HEK293 (cell line): ENCODE data around the gene SYT14.
A peak's percentile ranks its signal among the peaks of the same experiment; 100 is the strongest.

Experiments used
- CTCF ChIA-PET: fragments of 350-600 bp; formaldehyde crosslinking; extraction: SDS; loops from one replicate; lab custom pipeline; 2021; ENCODE audit warnings: antibody characterized with exemption; lab: Yijun Ruan, JAX
- POLR2A ChIA-PET: fragments of 300-600 bp; formaldehyde crosslinking; extraction: SDS; loops from one replicate; lab custom pipeline; 2020; ENCODE audit warnings: antibody characterized with exemption, inconsistent platforms; lab: Yijun Ruan, JAX
- H3K27ac ChIP-seq: fragments of 200-500 bp; sonication (Bioruptor generic); 2 replicates; pipeline ENCODE4 v1.5.1; 2014; ENCODE audit warnings: low read depth, low read length, control low read depth, inconsistent platforms; ENCODE audit errors: extremely low read depth
- H3K36me3 ChIP-seq, 2 experiments: fragments of 200-500 bp in 1 of 2; sonication (Bioruptor generic) in 1 of 2; 1 replicate in 1 of 2; 2 replicates in 1 of 2; pipeline ENCODE4 v1.5.1; 2014 to 2017; ENCODE audit warnings: inconsistent platforms in 2 of 2, low read length in 2 of 2; ENCODE audit not compliant: control insufficient read depth in 2 of 2, insufficient read depth in 1 of 2
- H3K4me1 ChIP-seq: fragments of 200-500 bp; sonication (Bioruptor generic); 2 replicates; pipeline ENCODE4 v1.5.1; 2014; ENCODE audit warnings: mild to moderate bottlenecking, low read length, inconsistent platforms; ENCODE audit not compliant: control insufficient read depth, insufficient read depth
- H3K4me3 ChIP-seq: 2 replicates; pipeline ENCODE4 v1.5.1; 2011; ENCODE audit warnings: low read depth, mild to moderate bottlenecking, control low read depth, low read length, moderate library complexity
- H3K9me3 ChIP-seq: fragments of 200-500 bp; sonication (Bioruptor generic); 2 replicates; pipeline ENCODE4 v1.5.1; 2014; ENCODE audit warnings: low read depth, low read length, inconsistent platforms; ENCODE audit not compliant: control insufficient read depth, insufficient read depth
- BCL11B ChIP-seq: fragments of 450-650 bp; formaldehyde crosslinking; IDR thresholded peaks from 2 replicates; pipeline ENCODE4 v1.5.1; 2016; ENCODE audit warnings: low read depth, missing biosample characterization, missing genetic modification characterization
- HOXD13 ChIP-seq: sonication (generic); formaldehyde crosslinking; IDR thresholded peaks from 2 replicates; pipeline ENCODE4 v1.8.0; 2022; ENCODE audit warnings: missing genetic modification reagents, borderline replicate concordance
- PRDM4 ChIP-seq: fragments of 450-650 bp; formaldehyde crosslinking; IDR thresholded peaks from 2 replicates; pipeline ENCODE4 v1.5.1; 2017; ENCODE audit warnings: missing biosample characterization, missing genetic modification characterization
- ZBTB8A ChIP-seq: fragments of 450-650 bp; formaldehyde crosslinking; IDR thresholded peaks from 2 replicates; pipeline ENCODE4 v1.5.1; 2016; ENCODE audit warnings: missing biosample characterization, missing genetic modification characterization
- ZNF155 ChIP-seq: fragments of 450-650 bp; formaldehyde crosslinking; IDR thresholded peaks from 2 replicates; pipeline ENCODE4 v1.5.1; 2016; ENCODE audit warnings: missing biosample characterization, missing genetic modification characterization
- ZNF175 ChIP-seq: fragments of 450-650 bp; formaldehyde crosslinking; IDR thresholded peaks from 2 replicates; pipeline ENCODE4 v1.5.1; 2016; ENCODE audit warnings: missing biosample characterization, missing genetic modification characterization
- ZNF214 ChIP-seq: fragments of 450-650 bp; formaldehyde crosslinking; IDR thresholded peaks from 2 replicates; pipeline ENCODE4 v1.5.1; 2017; ENCODE audit warnings: missing biosample characterization, mild to moderate bottlenecking, missing genetic modification characterization, borderline replicate concordance
- ZNF223 ChIP-seq: fragments of 450-650 bp; formaldehyde crosslinking; IDR thresholded peaks from 2 replicates; pipeline ENCODE4 v1.5.1; 2016; ENCODE audit warnings: missing biosample characterization, missing genetic modification characterization
- ZNF248 ChIP-seq: fragments of 450-650 bp; formaldehyde crosslinking; IDR thresholded peaks from 2 replicates; pipeline ENCODE4 v1.5.1; 2017; ENCODE audit warnings: missing biosample characterization, missing genetic modification characterization
- ZNF302 ChIP-seq: fragments of 450-650 bp; formaldehyde crosslinking; IDR thresholded peaks from 2 replicates; pipeline ENCODE4 v1.5.1; 2016; ENCODE audit warnings: missing biosample characterization, missing genetic modification characterization, low read depth
- ZNF311 ChIP-seq: fragments of 450-650 bp; formaldehyde crosslinking; IDR thresholded peaks from 2 replicates; pipeline ENCODE4 v1.5.1; 2017; ENCODE audit warnings: missing biosample characterization, missing genetic modification characterization, borderline replicate concordance
- ZNF350 ChIP-seq: fragments of 450-650 bp; formaldehyde crosslinking; IDR thresholded peaks from 2 replicates; pipeline ENCODE4 v1.5.0; 2017; ENCODE audit warnings: missing biosample characterization, mild to moderate bottlenecking, missing genetic modification characterization
- ZNF433 ChIP-seq: fragments of 450-650 bp; formaldehyde crosslinking; IDR thresholded peaks from 2 replicates; pipeline ENCODE4 v1.5.1; 2016; ENCODE audit warnings: missing biosample characterization, missing genetic modification characterization, low read depth
- ZNF501 ChIP-seq: fragments of 450-650 bp; formaldehyde crosslinking; IDR thresholded peaks from 2 replicates; pipeline ENCODE4 v1.5.1; 2016; ENCODE audit warnings: missing biosample characterization, missing genetic modification characterization
- ZNF548 ChIP-seq: fragments of 450-650 bp; formaldehyde crosslinking; IDR thresholded peaks from 2 replicates; pipeline ENCODE4 v1.5.1; 2016; ENCODE audit warnings: missing biosample characterization, missing genetic modification characterization
- ZNF558 ChIP-seq: fragments of 450-650 bp; formaldehyde crosslinking; IDR thresholded peaks from 2 replicates; pipeline ENCODE4 v1.5.1; 2016; ENCODE audit warnings: missing biosample characterization, missing genetic modification characterization
- ZNF585B ChIP-seq: fragments of 450-650 bp; formaldehyde crosslinking; IDR thresholded peaks from 2 replicates; pipeline ENCODE4 v1.5.1; 2016; ENCODE audit warnings: missing biosample characterization, missing genetic modification characterization
- ZNF600 ChIP-seq: fragments of 450-650 bp; formaldehyde crosslinking; IDR thresholded peaks from 2 replicates; pipeline ENCODE4 v1.5.1; 2016; ENCODE audit warnings: missing biosample characterization, missing genetic modification characterization
- ZNF629 ChIP-seq: fragments of 450-650 bp; formaldehyde crosslinking; IDR thresholded peaks from 2 replicates; pipeline ENCODE4 v1.5.1; 2017; ENCODE audit warnings: missing biosample characterization, missing genetic modification characterization
- ZNF658 ChIP-seq: fragments of 450-650 bp; formaldehyde crosslinking; IDR thresholded peaks from 2 replicates; pipeline ENCODE4; 2016; ENCODE audit warnings: missing biosample characterization, missing genetic modification characterization
- ZNF664 ChIP-seq: fragments of 450-650 bp; formaldehyde crosslinking; IDR thresholded peaks from 2 replicates; pipeline ENCODE4 v1.5.1; 2016; ENCODE audit warnings: missing biosample characterization, missing genetic modification characterization
- ZNF768 ChIP-seq: fragments of 450-650 bp; formaldehyde crosslinking; IDR thresholded peaks from 2 replicates; pipeline ENCODE4 v1.5.1; 2018; ENCODE audit warnings: missing biosample characterization, mild to moderate bottlenecking, missing genetic modification characterization
- TF ChIP-seq, protein P1 (sequence below): fragments of 450-650 bp; formaldehyde crosslinking; IDR thresholded peaks from 2 replicates; pipeline ENCODE4 v1.5.1; 2016; ENCODE audit warnings: missing biosample characterization, missing genetic modification characterization
- TF ChIP-seq, protein P2 (sequence below): fragments of 450-650 bp; formaldehyde crosslinking; IDR thresholded peaks from 2 replicates; pipeline ENCODE4 v1.5.1; 2016; ENCODE audit warnings: missing biosample characterization, missing genetic modification characterization
- TF ChIP-seq, protein P3 (sequence below): fragments of 450-650 bp; formaldehyde crosslinking; IDR thresholded peaks from 2 replicates; pipeline ENCODE4 v1.5.1; 2016; ENCODE audit warnings: missing biosample characterization, missing genetic modification characterization
- TF ChIP-seq, protein P4 (sequence below): fragments of 450-650 bp; formaldehyde crosslinking; IDR thresholded peaks from 2 replicates; pipeline ENCODE4 v1.5.1; 2016; ENCODE audit warnings: missing biosample characterization, missing genetic modification characterization

Gene SYT14

GRCh38 chr1:209936125-209936524, 1.9 kb upstream of the SYT14 start:
- H3K27ac ChIP-seq = no peak overlapping the region
- no peak overlapping the region for H3K4me3 ChIP-seq
- CTCF ChIA-PET = interaction anchor here (1.1 kb wide), 1 partner anchor 86 kb away, joined by 3 read pairs; no protein-coding TSS in a partner anchor
- H3K36me3 ChIP-seq = no peaks in the 10 kb centered on the region
- POLR2A ChIA-PET = no interaction called here
- no peaks in the 10 kb centered on the region for H3K9me3 ChIP-seq
- TF ChIP-seq ZNF558 (tag by site-specific recombination) (no peak), HOXD13 (CRISPR knock-in tag) (no peak), BCL11B (tag by site-specific recombination) (no peak), ZNF600 (tag by site-specific recombination) (no peak), ZNF658 (tag by site-specific recombination) (no peak), ZNF248 (tag by site-specific recombination) (no peak), ZNF433 (tag by site-specific recombination) (no peak), ZNF501 (tag by site-specific recombination) (no peak), ZNF629 (no peak)
- TF ChIP-seq, protein P1, sequence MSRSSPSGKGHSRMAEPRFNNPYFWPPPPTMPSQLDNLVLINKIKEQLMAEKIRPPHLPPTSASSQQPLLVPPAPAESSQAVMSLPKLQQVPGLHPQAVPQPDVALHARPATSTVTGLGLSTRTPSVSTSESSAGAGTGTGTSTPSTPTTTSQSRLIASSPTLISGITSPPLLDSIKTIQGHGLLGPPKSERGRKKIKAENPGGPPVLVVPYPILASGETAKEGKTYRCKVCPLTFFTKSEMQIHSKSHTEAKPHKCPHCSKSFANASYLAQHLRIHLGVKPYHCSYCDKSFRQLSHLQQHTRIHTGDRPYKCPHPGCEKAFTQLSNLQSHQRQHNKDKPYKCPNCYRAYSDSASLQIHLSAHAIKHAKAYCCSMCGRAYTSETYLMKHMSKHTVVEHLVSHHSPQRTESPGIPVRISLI (tag by site-specific recombination) = no peak
- H3K4me1 ChIP-seq = peaks cover 7% of the 10 kb centered on the region; the same call in 1 of the 2 replicates

- no peaks in the 10 kb centered on the region for H3K9me3 ChIP-seq
- H3K27ac ChIP-seq = no peak overlapping the region
- no peaks in the 10 kb centered on the region for H3K4me1 ChIP-seq
- CTCF ChIA-PET = interaction anchor here (0.9 to 1.8 kb wide), 2 partner anchors 46 to 117 kb away, joined by 3 to 5 read pairs; no protein-coding TSS in a partner anchor
- no peaks in the 10 kb centered on the region for H3K36me3 ChIP-seq
- POLR2A ChIA-PET = no interaction called here
- H3K4me3 ChIP-seq = no peak overlapping the region
- TF ChIP-seq ZNF585B (tag by site-specific recombination) = no peak
- TF ChIP-seq ZNF155 (tag by site-specific recombination) = no peak
- TF ChIP-seq PRDM4 (tag by site-specific recombination) = no peak
- TF ChIP-seq ZNF664 (tag by site-specific recombination) = peak; percentile 91
These were observed 7.4 kb downstream of the SYT14 start for GRCh38 chr1:209945377-209945776.

DNA sequence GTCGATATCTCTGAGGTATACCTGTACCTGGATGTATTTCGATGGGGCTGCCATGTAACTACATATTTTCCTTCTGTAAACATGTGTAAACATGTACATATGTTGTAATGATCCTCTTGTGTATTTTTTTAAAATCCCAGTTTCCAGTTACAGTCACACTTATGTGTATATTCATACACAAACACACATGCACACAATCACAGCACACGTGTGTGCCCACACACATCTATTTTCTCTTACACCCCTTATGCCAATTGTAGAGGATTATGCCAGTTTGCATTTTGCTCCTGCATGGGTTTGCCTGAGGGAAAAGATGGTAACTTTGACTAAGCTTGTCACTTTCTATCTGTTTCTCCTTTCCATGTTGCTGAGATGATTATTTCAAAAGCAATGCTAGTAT, 10.1 kb downstream of the SYT14 start:
- no peaks in the 10 kb centered on the region for H3K36me3 ChIP-seq
- H3K27ac ChIP-seq = no peak overlapping the region
- ChIA-PET CTCF (no interaction called here), POLR2A (no interaction called here)
- H3K9me3 ChIP-seq = no peaks in the 10 kb centered on the region
- no peaks in the 10 kb centered on the region for H3K4me1 ChIP-seq
- H3K4me3 ChIP-seq = no peak overlapping the region
- TF ChIP-seq ZBTB8A (tag by site-specific recombination) = no peak
- TF ChIP-seq, protein P2, sequence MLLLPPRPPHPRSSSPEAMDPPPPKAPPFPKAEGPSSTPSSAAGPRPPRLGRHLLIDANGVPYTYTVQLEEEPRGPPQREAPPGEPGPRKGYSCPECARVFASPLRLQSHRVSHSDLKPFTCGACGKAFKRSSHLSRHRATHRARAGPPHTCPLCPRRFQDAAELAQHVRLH (tag by site-specific recombination) = no peak
- no peak for TF ChIP-seq ZNF548 (tag by site-specific recombination)
- TF ChIP-seq ZNF350 (tag by site-specific recombination) = no peak
- TF ChIP-seq ZNF311 (tag by site-specific recombination) = no peak
- TF ChIP-seq ZNF223 (tag by site-specific recombination) = no peak
- TF ChIP-seq, protein P3, sequence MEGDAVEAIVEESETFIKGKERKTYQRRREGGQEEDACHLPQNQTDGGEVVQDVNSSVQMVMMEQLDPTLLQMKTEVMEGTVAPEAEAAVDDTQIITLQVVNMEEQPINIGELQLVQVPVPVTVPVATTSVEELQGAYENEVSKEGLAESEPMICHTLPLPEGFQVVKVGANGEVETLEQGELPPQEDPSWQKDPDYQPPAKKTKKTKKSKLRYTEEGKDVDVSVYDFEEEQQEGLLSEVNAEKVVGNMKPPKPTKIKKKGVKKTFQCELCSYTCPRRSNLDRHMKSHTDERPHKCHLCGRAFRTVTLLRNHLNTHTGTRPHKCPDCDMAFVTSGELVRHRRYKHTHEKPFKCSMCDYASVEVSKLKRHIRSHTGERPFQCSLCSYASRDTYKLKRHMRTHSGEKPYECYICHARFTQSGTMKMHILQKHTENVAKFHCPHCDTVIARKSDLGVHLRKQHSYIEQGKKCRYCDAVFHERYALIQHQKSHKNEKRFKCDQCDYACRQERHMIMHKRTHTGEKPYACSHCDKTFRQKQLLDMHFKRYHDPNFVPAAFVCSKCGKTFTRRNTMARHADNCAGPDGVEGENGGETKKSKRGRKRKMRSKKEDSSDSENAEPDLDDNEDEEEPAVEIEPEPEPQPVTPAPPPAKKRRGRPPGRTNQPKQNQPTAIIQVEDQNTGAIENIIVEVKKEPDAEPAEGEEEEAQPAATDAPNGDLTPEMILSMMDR = no peak
- TF ChIP-seq ZNF768 (tag by site-specific recombination) = no peak
- TF ChIP-seq ZNF214 (tag by site-specific recombination) = no peak
- no peak for TF ChIP-seq ZNF175 (tag by site-specific recombination)
- TF ChIP-seq, protein P4, sequence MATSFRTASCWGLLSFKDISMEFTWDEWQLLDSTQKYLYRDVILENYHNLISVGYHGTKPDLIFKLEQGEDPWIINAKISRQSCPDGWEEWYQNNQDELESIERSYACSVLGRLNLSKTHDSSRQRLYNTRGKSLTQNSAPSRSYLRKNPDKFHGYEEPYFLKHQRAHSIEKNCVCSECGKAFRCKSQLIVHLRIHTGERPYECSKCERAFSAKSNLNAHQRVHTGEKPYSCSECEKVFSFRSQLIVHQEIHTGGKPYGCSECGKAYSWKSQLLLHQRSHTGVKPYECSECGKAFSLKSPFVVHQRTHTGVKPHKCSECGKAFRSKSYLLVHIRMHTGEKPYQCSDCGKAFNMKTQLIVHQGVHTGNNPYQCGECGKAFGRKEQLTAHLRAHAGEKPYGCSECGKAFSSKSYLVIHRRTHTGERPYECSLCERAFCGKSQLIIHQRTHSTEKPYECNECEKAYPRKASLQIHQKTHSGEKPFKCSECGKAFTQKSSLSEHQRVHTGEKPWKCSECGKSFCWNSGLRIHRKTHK = no peak
- no peak for TF ChIP-seq ZNF302 (tag by site-specific recombination)
